Right lobe of liver (tissue), 4 donors: Measurements from ENCODE around the gene DCLK3.

Experiments
- CTCF ChIP-seq, 4 donors: fragments of 200-600 bp in 3 of 4; fragments of 450-650 bp in 1 of 4; IDR thresholded peaks; one replicate each; pipeline versions ENCODE4 v1.5.1 to v1.8.0; 2016 to 2022; ENCODE audit warnings: antibody characterized with exemption in 4 of 4, mild to moderate bottlenecking in 2 of 4
- POLR2A ChIP-seq: fragments of 450-650 bp; IDR thresholded peaks from one replicate; pipeline ENCODE4 v1.6.1; 2017; ENCODE audit warnings: antibody characterized with exemption, mild to moderate bottlenecking
- donor health status: DM: no; HTN: no; CAD: no.
- donor health status: DM: no; HTN: no; CAD: no.
- donor health status: DM: no; HTN: yes; CAD: no.

DNA sequence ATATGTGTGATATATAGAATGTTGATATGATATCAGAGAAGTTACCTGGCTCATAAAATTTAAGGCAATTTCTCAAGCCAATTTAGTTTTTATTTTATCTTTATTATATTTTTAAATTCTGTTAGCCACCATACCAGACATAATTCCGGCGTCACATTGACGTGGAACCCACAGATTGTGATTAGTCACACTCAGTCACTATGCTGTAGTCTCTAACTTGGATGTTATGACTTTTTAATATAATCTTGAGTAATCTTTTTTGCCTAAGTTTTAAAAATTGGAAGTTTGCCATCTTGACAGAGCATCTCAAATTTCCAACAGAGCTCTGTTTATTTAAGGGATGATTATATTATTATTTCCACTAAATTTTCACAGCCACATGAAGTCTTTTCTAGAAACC is 9.7 kb upstream of the DCLK3 start:
- TF ChIP-seq CTCF (IDR thresholded peaks at IDR 0.05) = no peak
- no peak for TF ChIP-seq POLR2A
